Measurements from ENCODE around the gene GALNT18. TPM values are rescaled to one million over a fixed set of nuclear protein-coding genes. Genes with fewer than 3 reads are reported as not detected.

Gene GALNT18
- total RNA-seq, 2 donors from 2014 or later: 5.3 to 7.3 TPM

DNA sequence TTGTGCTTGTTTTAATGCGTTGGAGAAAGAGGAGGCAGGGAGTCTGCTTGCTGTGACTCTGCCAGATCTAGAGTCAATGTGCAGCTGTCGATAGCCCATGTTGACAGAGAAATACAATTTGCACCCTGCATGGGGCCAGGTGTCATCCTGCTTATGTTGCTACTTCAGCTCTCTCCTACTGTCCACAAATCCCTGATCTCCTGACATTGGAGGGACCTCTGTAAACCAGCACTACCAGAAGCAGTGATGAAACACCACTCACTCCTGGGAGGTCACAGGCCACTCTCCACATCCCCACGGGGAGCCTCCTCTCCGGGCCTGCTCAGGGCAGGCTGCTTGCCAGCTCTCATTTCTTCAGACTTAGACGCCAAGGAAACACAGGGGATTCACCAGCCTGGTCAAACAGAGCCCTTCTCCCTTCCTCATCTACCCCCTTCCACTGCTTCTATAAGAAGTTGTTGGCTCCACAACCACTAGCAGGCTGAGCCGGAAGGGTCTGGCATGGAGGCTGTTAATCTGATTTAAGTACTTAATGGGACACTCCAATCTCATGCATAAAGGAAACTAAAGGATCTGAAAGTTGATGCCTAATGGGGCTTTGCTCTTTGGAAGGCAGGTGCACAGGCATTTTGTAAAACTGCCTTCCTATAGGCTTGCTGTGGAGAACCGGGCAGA lies 238.8 kb downstream of the GALNT18 start:
- H3K9me3 ChIP-seq: no peaks in the 10 kb centered on the region
- TF ChIP-seq POLR2A (IDR thresholded peaks at IDR 0.05): no peak
- TF ChIP-seq, protein P1, sequence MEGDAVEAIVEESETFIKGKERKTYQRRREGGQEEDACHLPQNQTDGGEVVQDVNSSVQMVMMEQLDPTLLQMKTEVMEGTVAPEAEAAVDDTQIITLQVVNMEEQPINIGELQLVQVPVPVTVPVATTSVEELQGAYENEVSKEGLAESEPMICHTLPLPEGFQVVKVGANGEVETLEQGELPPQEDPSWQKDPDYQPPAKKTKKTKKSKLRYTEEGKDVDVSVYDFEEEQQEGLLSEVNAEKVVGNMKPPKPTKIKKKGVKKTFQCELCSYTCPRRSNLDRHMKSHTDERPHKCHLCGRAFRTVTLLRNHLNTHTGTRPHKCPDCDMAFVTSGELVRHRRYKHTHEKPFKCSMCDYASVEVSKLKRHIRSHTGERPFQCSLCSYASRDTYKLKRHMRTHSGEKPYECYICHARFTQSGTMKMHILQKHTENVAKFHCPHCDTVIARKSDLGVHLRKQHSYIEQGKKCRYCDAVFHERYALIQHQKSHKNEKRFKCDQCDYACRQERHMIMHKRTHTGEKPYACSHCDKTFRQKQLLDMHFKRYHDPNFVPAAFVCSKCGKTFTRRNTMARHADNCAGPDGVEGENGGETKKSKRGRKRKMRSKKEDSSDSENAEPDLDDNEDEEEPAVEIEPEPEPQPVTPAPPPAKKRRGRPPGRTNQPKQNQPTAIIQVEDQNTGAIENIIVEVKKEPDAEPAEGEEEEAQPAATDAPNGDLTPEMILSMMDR (IDR thresholded peaks at IDR 0.05): no peak
- no peak overlapping the region for H3K4me3 ChIP-seq
- no peak for DNase-seq
- intact Hi-C loops (cut with DNase I): no loop called here
- H3K4me1 ChIP-seq: no peaks in the 10 kb centered on the region
- 73% methylated on average over 7 of the region's 7 CpGs for WGBS, 2 donors
- H3K36me3 ChIP-seq (replicated peaks in 1 of 2; ENCODE audit: insufficient read depth in 1 of 2, low read depth in 2 of 2): no peaks in the 10 kb centered on the region
- no peak for ATAC-seq
- no peak overlapping the region for H3K27ac ChIP-seq
- no peaks in the 10 kb centered on the region for H3K27me3 ChIP-seq

DNA sequence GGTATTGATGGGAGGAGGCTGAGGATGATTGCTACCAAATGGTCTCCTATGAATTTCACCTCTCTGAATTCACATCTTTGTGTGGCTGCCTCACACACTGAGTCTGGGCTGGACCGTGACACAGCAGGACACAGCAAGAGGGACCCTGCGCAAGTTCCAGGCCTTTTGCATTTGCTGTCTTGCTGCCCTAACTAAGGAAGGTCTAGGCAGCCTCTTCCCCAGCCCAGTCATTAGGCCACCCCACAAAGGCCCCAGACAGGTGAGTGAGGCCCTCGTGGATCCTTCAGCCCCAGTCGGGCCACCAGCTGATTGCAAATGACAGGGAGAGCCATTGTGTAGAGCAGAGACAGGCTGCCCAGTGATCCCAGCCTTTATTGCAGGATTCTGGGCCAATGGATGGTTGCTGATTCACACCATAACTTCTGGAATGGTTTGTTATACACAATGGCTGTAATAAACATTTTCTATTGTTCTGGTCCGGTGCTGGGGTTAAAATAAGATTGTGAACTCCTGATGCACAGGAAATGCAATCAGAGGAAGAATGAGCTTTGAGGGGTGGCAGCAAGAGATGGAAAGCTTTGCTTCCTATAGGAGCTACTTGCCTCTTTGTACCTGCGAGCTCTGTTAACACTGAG lies 240.2 kb downstream of the GALNT18 start:
- WGBS, 2 donors: 69 to 83% methylated on average over 5 to 6 of the region's 6 CpGs
- no peaks in the 10 kb centered on the region for H3K9me3 ChIP-seq
- intact Hi-C loops (cut with DNase I): no loop called here

DNA sequence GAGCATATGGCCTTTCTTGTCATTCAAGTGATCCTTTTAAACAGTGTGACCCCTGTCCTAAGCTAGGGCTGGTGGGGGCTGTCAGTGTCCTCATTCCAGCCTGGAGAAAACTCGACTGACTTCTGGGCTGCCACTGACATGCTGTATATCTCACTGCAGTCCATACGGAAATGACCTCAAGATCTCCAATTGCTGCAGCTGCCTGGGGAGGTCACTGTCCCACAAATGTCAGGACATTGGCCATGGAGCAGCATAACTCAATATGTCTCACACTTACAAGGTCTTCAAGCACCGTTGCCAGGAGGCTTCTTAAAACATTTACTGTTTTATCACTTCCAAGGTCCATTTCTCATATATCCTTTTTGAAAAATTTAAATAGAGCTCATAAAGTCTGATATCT lies 240.9 kb downstream of the GALNT18 start:
- intact Hi-C loops (cut with DNase I): no loop called here
- no peak for DNase-seq
- no peak overlapping the region for H3K27ac ChIP-seq
- H3K27me3 ChIP-seq: no peaks in the 10 kb centered on the region
- H3K4me3 ChIP-seq: no peak overlapping the region
- no peaks in the 10 kb centered on the region for H3K4me1 ChIP-seq
- ATAC-seq: no peak
- no peaks in the 10 kb centered on the region for H3K36me3 ChIP-seq (replicated peaks in 1 of 2; ENCODE audit: insufficient read depth in 1 of 2, low read depth in 2 of 2)
- TF ChIP-seq, protein P1 (IDR thresholded peaks at IDR 0.05): no peak
- no peak for TF ChIP-seq POLR2A (IDR thresholded peaks at IDR 0.05)
- no peaks in the 10 kb centered on the region for H3K9me3 ChIP-seq
- WGBS, 2 donors: 31 to 40% methylated on average over 3 of the region's 3 CpGs

More for the DNA sequence above, 240.2 kb downstream of the GALNT18 start:
- Histone ChIP-seq H3K27ac (no peak overlapping the region), H3K4me3 (no peak overlapping the region), H3K4me1 (no peaks in the 10 kb centered on the region), H3K27me3 (no peaks in the 10 kb centered on the region), H3K36me3 (replicated peaks in 1 of 2; ENCODE audit: insufficient read depth in 1 of 2, low read depth in 2 of 2) (no peaks in the 10 kb centered on the region)
- no peak for ATAC-seq
- DNase-seq: no peak
- TF ChIP-seq, protein P1 (IDR thresholded peaks at IDR 0.05): no peak
- no peak for TF ChIP-seq POLR2A (IDR thresholded peaks at IDR 0.05)

DNA sequence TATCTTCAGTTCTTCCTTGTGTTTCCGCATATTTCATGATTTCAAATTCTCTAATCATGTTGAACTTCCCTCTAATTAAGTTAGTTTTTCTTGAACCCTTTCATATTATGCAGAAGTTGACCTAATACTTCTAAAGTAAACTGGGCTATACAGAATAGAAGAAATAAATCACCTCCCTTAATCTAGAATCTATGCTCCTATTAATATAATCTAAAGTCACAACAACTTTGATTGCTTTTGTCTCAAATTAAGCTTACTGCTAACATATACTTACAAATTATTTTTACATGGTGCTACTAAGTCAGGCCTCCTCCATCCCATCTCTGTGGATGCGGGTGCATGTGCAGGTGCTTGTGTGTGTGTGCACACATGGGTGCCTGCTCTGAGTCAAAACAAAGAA lies 241.5 kb downstream of the GALNT18 start:
- 81% methylated on average over 2 of the region's 2 CpGs for WGBS, 2 donors

More for the DNA sequence above, 241.5 kb downstream of the GALNT18 start:
- ATAC-seq (no peak), DNase-seq (no peak)
- no peaks in the 10 kb centered on the region for H3K36me3 ChIP-seq (replicated peaks in 1 of 2; ENCODE audit: insufficient read depth in 1 of 2, low read depth in 2 of 2)
- H3K27ac ChIP-seq: no peak overlapping the region
- no peak for TF ChIP-seq POLR2A (IDR thresholded peaks at IDR 0.05)
- TF ChIP-seq, protein P1 (IDR thresholded peaks at IDR 0.05): no peak
- no peaks in the 10 kb centered on the region for H3K9me3 ChIP-seq
- H3K27me3 ChIP-seq: no peaks in the 10 kb centered on the region
- no peaks in the 10 kb centered on the region for H3K4me1 ChIP-seq
- no peak overlapping the region for H3K4me3 ChIP-seq
- intact Hi-C loops (cut with DNase I): no loop called here

All from body of pancreas (tissue), 4 donors.